Measurements from ENCODE around the gene SIRT1. TPM values are rescaled to one million over a fixed set of nuclear protein-coding genes. Genes with fewer than 3 reads are reported as not detected.

SIRT1 gene
- total RNA-seq, 4 donors from 2014 or later = 7.4 to 19.8 (median 7.7) TPM

DNA sequence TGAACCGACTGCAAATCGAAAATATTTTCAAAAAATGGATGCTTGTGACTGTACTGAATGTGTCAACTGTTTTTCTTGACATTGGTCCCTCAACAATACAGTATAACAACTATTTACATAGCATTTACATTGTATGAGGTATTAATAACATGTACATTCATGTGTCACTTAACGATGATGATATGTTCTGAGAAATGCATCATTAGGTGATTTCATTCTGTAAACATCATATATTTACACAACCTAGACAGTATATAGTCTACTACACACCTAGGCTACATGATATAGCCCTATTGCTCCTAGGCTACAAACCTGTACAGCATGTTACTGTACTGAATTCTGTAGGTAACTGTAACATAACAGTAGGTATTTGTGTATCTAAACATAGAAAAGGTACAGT lies 39.7 kb downstream of the SIRT1 start:
- peaks cover 0 to 3% (median 0%) of the 10 kb centered on the region in 3 donors for H3K4me1 ChIP-seq
- H3K9me3 ChIP-seq = no peaks in the 10 kb centered on the region
- intact Hi-C loops (cut with DNase I) = no loop called here
- TF ChIP-seq, protein P1, sequence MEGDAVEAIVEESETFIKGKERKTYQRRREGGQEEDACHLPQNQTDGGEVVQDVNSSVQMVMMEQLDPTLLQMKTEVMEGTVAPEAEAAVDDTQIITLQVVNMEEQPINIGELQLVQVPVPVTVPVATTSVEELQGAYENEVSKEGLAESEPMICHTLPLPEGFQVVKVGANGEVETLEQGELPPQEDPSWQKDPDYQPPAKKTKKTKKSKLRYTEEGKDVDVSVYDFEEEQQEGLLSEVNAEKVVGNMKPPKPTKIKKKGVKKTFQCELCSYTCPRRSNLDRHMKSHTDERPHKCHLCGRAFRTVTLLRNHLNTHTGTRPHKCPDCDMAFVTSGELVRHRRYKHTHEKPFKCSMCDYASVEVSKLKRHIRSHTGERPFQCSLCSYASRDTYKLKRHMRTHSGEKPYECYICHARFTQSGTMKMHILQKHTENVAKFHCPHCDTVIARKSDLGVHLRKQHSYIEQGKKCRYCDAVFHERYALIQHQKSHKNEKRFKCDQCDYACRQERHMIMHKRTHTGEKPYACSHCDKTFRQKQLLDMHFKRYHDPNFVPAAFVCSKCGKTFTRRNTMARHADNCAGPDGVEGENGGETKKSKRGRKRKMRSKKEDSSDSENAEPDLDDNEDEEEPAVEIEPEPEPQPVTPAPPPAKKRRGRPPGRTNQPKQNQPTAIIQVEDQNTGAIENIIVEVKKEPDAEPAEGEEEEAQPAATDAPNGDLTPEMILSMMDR (IDR thresholded peaks at IDR 0.05) = no peak
- no peak for TF ChIP-seq POLR2A (IDR thresholded peaks at IDR 0.05)
- H3K27me3 ChIP-seq = no peaks in the 10 kb centered on the region
- H3K27ac ChIP-seq = no peak overlapping the region
- WGBS, 2 donors = 85 to 88% methylated on average over 3 of the region's 3 CpGs
- H3K4me3 ChIP-seq = no peak overlapping the region
- DNase-seq = no peak
- H3K36me3 ChIP-seq = peaks cover 0 to 66% (median 4%) of the 10 kb centered on the region in 3 donors

DNA sequence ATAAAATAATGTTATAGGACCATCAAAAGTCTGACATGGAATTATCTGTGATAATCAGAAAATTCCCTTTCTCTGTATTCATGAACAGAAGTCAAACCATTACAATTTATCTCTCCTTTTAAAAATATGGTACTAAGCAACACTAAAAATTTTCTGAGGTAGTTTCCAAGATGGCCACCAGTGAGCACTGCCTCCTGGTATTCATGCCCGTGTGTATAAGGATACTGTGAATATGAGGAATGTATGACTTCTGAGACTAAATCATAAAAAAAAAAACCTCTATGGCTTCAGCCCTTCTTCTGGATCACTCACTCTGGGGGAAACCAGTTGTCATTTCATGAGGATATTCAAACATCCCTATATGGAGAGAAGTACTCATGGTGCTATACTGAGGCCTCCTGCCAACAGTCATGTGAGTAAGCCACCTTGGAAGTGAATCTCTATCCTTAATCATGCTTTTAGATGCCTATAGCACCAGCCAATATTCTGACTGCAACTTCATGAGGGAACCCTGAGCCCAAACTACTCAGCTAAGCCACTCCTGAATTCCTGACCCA lies 41.1 kb downstream of the SIRT1 start:
- no peaks in the 10 kb centered on the region for H3K9me3 ChIP-seq
- no peak for DNase-seq
- WGBS, 2 donors = 78 to 94% methylated on average over 1 of the region's 1 CpG
- intact Hi-C loops (cut with DNase I) = no loop called here
- TF ChIP-seq, protein P1 (IDR thresholded peaks at IDR 0.05) = no peak
- no peak for TF ChIP-seq POLR2A (IDR thresholded peaks at IDR 0.05)
- peaks cover 0 to 79% (median 4%) of the 10 kb centered on the region in 3 donors for H3K36me3 ChIP-seq
- H3K27me3 ChIP-seq = no peaks in the 10 kb centered on the region
- H3K4me1 ChIP-seq = peaks cover 0 to 1% (median 0%) of the 10 kb centered on the region in 3 donors
- H3K4me3 ChIP-seq = no peak overlapping the region
- no peak overlapping the region for H3K27ac ChIP-seq

DNA sequence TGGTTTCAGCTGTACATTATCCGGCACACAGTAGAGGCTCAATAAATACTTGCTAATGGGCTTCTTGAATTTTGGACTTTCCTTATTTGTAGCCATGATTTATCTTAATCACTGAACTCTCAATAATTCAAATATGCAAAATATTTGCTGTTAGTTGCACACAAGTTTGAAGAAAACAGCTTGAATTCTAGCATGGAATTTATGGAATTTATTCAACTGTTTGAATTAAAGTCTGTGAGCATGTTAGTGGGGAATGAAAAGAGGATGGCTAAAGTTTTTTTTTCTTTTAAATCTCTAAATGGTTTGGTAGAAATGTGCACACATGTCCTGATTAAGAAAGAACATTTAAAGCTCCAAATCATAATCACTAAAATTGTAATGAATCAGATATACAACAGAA lies 42.5 kb downstream of the SIRT1 start:
- H3K36me3 ChIP-seq = peaks cover 7 to 93% (median 8%) of the 10 kb centered on the region in 3 donors
- no peaks in the 10 kb centered on the region for H3K9me3 ChIP-seq
- no peak overlapping the region for H3K27ac ChIP-seq
- DNase-seq = no peak
- H3K4me3 ChIP-seq = no peak overlapping the region
- H3K27me3 ChIP-seq = no peaks in the 10 kb centered on the region
- 92 to 94% methylated on average over 1 of the region's 1 CpG for WGBS, 2 donors
- intact Hi-C loops (cut with DNase I) = no loop called here
- H3K4me1 ChIP-seq = no peaks in the 10 kb centered on the region
- TF ChIP-seq, protein P1 (IDR thresholded peaks at IDR 0.05) = no peak
- TF ChIP-seq POLR2A (IDR thresholded peaks at IDR 0.05) = no peak

DNA sequence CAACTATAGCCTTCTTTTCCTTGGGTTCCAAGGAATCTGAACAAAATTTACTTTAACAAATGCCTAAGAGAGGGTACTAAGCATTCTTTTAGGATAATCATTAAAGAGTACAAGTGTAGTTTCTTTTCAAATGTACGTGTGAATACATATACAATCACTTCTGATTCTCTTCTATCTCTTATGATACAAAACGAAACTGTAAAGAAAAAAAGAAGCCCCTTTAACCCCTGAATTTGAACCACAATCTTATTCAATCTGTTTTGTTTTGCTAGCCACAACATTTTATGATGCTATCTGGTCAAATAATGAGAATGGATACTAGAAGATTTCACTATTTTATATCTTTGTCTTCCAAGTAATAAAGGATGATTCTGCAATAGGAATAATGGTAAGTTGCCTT lies 48.7 kb downstream of the SIRT1 start:
- TF ChIP-seq POLR2A (IDR thresholded peaks at IDR 0.05) = no peak
- TF ChIP-seq, protein P1 (IDR thresholded peaks at IDR 0.05) = no peak
- DNase-seq = no peak
- Histone ChIP-seq H3K4me1 (no peaks in the 10 kb centered on the region), H3K27me3 (no peaks in the 10 kb centered on the region), H3K36me3 (peaks cover 10 to 100% (median 14%) of the 10 kb centered on the region in 3 donors), H3K4me3 (no peak overlapping the region), H3K9me3 (no peaks in the 10 kb centered on the region), H3K27ac (no peak overlapping the region)
- 72 to 75% methylated on average over 2 of the region's 2 CpGs for WGBS, 2 donors
- intact Hi-C loops (cut with DNase I) = no loop called here

DNA sequence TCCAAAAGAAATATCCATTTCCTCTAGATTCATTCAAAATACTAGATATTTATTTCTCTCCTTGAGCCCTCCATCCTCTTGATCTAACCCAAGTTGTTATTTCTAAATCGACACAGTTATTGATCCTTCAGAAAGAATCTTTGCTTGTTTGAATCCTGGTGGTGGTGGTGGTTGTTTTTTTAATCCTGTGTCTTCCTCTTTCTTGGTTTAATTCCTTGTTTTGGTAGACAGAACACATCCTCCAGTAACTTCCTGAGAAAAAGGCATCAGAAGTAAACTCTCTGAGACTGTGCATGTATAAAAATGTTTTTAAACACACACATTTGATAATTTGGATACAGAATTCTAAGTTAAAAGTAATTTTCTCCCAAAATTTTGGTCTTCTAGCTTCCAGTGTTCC lies 49.9 kb downstream of the SIRT1 start:
- no peak for DNase-seq
- no peaks in the 10 kb centered on the region for H3K27me3 ChIP-seq
- TF ChIP-seq, protein P1 (IDR thresholded peaks at IDR 0.05) = no peak
- no peak for TF ChIP-seq POLR2A (IDR thresholded peaks at IDR 0.05)
- 52 to 93% methylated on average over 1 of the region's 1 CpG for WGBS, 2 donors
- peaks cover 10 to 100% (median 14%) of the 10 kb centered on the region in 3 donors for H3K36me3 ChIP-seq
- intact Hi-C loops (cut with DNase I) = no loop called here
- no peak overlapping the region for H3K4me3 ChIP-seq
- H3K9me3 ChIP-seq = no peaks in the 10 kb centered on the region
- H3K27ac ChIP-seq = no peak overlapping the region
- no peaks in the 10 kb centered on the region for H3K4me1 ChIP-seq
